Muscle of leg (tissue), 11 donors: Measurements from ENCODE around the gene EP400. TPM values are rescaled to one million over a fixed set of nuclear protein-coding genes. Genes with fewer than 3 reads are reported as not detected.
A peak's percentile ranks its signal among the peaks of the same experiment; 100 is the strongest.
"Not testable (repeated sequence)": the region's sequence is repeated elsewhere in the genome, so short reads cannot be mapped to it uniquely, and the experiment has no call there.

Experiments used
- DNase-seq: peaks from one replicate; pipeline ENCODE4 v3.0.0; 2013
- H3K27ac ChIP-seq: one replicate; pipeline ENCODE4 v1.5.1; 2013; ENCODE audit warnings: mild to moderate bottlenecking, low read length, control low read depth
- H3K27me3 ChIP-seq: one replicate; pipeline ENCODE4 v1.6.1; 2013; ENCODE audit warnings: low read length; ENCODE audit not compliant: control insufficient read depth, insufficient read depth
- H3K36me3 ChIP-seq: one replicate; pipeline ENCODE4 v1.6.1; 2013; ENCODE audit warnings: low read length; ENCODE audit not compliant: control insufficient read depth, insufficient read depth
- H3K4me1 ChIP-seq: one replicate; pipeline ENCODE4 v1.6.1; 2013; ENCODE audit warnings: low read length; ENCODE audit not compliant: control insufficient read depth, insufficient read depth
- H3K4me3 ChIP-seq: one replicate; pipeline ENCODE4 v1.5.1; 2013; ENCODE audit warnings: low read length, control low read depth
- H3K9me3 ChIP-seq: replicated peaks from 2 replicates; pipeline ENCODE4 v1.6.1; 2013; ENCODE audit warnings: low read depth, low read length; ENCODE audit not compliant: control insufficient read depth
- WGBS: methylation state at CpG from one replicate; pipeline ENCODE4 v1.1.5; 2013; ENCODE audit warnings: missing lambda C conversion rate; ENCODE audit not compliant: insufficient coverage; 5-methylcytosine and 5-hydroxymethylcytosine counted together
- polyA plus RNA-seq, 8 donors: library from polyadenylated mRNA; unstranded; fragments of 120-200 nt; gene quantifications; one replicate each; pipeline versions ENCODE4 v1.2.1 to v1.2.3, GENCODE V29; 2013; ENCODE audit warnings: inconsistent platforms in 1 of 8, low replicate concordance in 1 of 8; ENCODE audit not compliant: insufficient read length in 8 of 8, insufficient read depth in 1 of 8
- total RNA-seq: library from RNA; stranded (reverse); fragments of 120-200 nt; gene quantifications from one replicate; pipeline ENCODE4 v1.2.4, GENCODE V29; 2013

Gene EP400
- total and polyA plus RNA-seq, 9 donors, result 9.0 to 30.5 (median 22.7) TPM

DNA sequence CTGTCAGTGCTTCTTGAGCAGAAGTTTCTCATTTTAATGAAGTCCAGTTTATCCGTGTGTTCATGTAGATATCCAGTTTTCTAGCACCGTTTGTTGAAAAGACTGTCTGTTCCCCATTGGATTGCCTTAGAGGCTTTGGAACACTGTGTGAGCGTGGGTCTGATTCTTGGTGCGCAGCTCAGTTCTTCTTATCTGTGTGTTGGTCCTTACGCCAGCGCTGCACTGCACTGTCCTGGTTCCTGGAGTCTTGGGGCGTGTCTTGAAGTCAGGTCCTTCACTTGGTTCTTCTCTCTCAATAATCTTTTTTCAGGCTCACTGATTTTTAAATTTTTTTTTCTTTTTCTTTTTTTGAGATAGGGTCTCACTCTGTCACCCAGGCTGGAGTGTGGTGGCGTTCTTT, 25.5 kb downstream of the EP400 start:
- WGBS, result 98% methylated on average over 7 of the region's 8 CpGs
- Histone ChIP-seq H3K4me3 (no peak overlapping the region), H3K4me1 (no peaks in the 10 kb centered on the region), H3K9me3 (no peaks in the 10 kb centered on the region), H3K36me3 (peaks cover 10% of the 10 kb centered on the region), H3K27me3 (no peaks in the 10 kb centered on the region), H3K27ac (no peak overlapping the region)
- DNase-seq, result no peak

DNA sequence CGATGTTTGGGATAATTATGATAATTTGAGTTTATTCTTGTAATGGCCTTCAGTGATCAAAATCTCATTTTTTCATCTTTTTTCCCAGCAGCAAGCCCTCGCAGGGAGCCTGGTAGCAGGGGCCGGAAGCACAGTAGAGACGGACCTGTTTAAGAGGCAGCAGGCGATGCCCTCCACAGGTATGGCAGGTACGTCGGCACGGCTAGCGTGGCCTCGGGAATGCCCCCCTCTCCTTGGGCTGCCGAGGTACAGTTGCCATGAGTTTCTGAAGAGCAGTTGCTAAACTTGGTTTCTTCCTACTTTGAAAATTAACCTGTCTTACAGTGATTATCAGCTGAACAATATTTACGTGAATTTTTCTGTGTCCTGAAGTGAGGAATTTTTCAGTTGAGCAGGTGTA, 29.9 kb downstream of the EP400 start:
- peaks cover 48% of the 10 kb centered on the region for H3K36me3 ChIP-seq
- no peaks in the 10 kb centered on the region for H3K9me3 ChIP-seq
- no peak for DNase-seq
- 96% methylated on average over 9 of the region's 12 CpGs for WGBS
- no peak overlapping the region for H3K4me3 ChIP-seq
- H3K27ac ChIP-seq, result no peak overlapping the region
- H3K4me1 ChIP-seq, result no peaks in the 10 kb centered on the region
- H3K27me3 ChIP-seq, result no peaks in the 10 kb centered on the region

DNA sequence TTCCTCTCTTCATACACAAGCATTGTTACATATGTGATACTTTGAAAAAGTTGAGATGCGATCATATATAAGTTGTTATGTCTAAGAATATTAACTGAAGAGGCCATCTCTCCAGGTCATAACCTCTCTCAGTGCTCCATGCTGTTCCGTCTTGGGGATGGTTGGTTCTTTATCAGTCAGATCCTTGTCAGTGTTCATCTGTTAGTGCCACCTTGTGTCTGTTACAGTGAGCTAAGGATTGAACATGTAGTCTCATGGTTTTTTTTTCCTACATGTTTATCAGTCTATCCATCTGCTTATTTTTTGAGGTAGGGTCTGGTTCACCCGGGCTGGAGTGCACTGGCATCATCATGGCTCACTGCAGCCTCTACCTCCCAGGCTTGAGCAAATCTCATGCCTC, 30.5 kb downstream of the EP400 start:
- Histone ChIP-seq H3K27ac (no peak overlapping the region), H3K36me3 (peaks cover 51% of the 10 kb centered on the region), H3K4me3 (no peak overlapping the region), H3K27me3 (no peaks in the 10 kb centered on the region), H3K9me3 (no peaks in the 10 kb centered on the region), H3K4me1 (no peaks in the 10 kb centered on the region)
- no peak for DNase-seq
- no CpG with 5 or more reads among the region's 3 CpGs for WGBS

DNA sequence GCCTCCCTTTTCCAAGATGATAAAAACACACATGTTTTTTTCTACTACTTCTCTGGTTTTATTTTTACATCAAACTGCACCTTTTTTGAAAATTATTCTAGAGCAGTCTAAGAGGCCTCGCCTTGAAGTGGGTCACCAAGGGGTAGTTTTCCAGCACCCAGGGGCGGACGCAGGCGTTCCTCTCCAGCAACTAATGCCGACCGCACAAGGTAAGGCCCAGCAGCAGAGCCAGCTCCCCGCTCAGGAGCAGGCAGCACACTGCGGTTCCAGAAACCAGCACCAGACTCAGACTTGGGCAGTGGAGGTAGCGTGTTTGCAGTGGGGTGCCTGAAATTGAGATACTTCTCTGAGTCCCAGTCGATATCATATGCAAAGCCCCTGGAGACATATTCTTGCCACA, 31.6 kb downstream of the EP400 start:
- no peaks in the 10 kb centered on the region for H3K27me3 ChIP-seq
- no peak overlapping the region for H3K27ac ChIP-seq
- DNase-seq, result no peak
- peaks cover 60% of the 10 kb centered on the region for H3K36me3 ChIP-seq
- H3K4me3 ChIP-seq, result no peak overlapping the region
- WGBS, result 81% methylated on average over 9 of the region's 10 CpGs
- no peaks in the 10 kb centered on the region for H3K4me1 ChIP-seq
- no peaks in the 10 kb centered on the region for H3K9me3 ChIP-seq

DNA sequence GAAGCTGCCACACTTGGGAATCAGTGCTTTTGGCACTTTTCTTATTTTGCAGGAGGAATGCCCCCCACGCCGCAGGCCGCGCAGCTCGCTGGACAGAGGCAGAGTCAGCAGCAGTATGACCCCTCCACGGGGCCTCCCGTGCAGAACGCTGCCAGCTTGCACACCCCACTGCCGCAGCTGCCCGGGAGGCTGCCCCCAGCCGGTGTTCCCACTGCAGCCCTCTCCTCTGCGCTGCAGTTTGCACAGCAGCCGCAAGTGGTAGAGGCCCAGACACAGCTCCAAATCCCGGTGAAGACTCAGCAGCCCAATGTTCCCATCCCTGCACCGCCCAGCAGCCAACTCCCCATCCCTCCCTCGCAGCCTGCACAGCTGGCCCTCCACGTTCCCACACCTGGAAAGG, 32.3 kb downstream of the EP400 start:
- no peak overlapping the region for H3K4me3 ChIP-seq
- peaks cover 67% of the 10 kb centered on the region for H3K36me3 ChIP-seq
- H3K27me3 ChIP-seq, result no peaks in the 10 kb centered on the region
- H3K4me1 ChIP-seq, result no peaks in the 10 kb centered on the region
- no peak overlapping the region for H3K27ac ChIP-seq
- DNase-seq, result no peak
- WGBS, result 96% methylated on average over 12 of the region's 17 CpGs
- no peaks in the 10 kb centered on the region for H3K9me3 ChIP-seq

DNA sequence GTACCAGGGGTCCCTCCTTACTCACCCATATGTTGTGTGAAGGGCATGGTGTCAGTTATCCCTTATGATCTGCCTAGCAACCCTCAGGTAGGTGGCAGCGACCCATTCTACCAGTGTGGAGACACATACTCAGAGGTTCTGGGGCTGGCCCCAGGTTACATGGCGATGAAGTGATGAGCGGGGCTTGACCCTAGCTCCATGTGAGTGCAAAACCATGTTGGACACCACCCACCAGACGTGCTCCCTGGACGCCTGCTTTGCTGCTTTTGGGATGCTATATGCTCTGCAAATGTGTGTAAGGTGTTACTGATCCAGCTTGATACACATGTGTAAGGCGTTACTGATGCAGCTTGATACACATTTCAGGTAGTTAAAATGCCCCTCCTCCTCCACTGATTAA, 33.3 kb downstream of the EP400 start:
- 95% methylated on average over 4 of the region's 6 CpGs for WGBS
- Histone ChIP-seq H3K9me3 (no peaks in the 10 kb centered on the region), H3K4me3 (no peak overlapping the region), H3K36me3 (peaks cover 75% of the 10 kb centered on the region), H3K4me1 (no peaks in the 10 kb centered on the region), H3K27ac (no peak overlapping the region), H3K27me3 (no peaks in the 10 kb centered on the region)
- DNase-seq, result no peak

DNA sequence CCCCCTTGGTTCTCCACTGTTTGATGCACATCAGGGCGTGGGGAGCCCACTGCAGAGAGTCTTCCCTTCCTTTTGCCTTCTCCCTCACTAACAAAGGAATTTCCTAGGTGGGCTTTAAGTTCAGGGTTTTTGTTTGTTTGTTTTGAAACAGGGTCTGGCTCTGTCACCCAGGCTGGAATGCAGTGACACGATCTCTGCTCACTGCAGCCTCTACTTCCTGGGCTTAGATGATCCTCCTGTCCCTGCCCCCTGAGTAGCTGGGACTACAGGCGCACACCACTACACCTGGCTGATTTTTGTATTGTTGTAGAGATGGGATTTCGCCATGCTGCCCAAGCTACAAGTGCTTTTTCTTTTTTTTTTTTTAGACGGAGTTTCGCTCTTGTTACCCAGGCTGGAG, 33.8 kb downstream of the EP400 start:
- Histone ChIP-seq H3K4me1 (peaks cover 1% of the 10 kb centered on the region), H3K36me3 (peaks cover 79% of the 10 kb centered on the region), H3K4me3 (no peak overlapping the region), H3K9me3 (no peaks in the 10 kb centered on the region), H3K27ac (no peak overlapping the region), H3K27me3 (no peaks in the 10 kb centered on the region)
- no peak for DNase-seq
- WGBS, result 100% methylated on average over 1 of the region's 6 CpGs

DNA sequence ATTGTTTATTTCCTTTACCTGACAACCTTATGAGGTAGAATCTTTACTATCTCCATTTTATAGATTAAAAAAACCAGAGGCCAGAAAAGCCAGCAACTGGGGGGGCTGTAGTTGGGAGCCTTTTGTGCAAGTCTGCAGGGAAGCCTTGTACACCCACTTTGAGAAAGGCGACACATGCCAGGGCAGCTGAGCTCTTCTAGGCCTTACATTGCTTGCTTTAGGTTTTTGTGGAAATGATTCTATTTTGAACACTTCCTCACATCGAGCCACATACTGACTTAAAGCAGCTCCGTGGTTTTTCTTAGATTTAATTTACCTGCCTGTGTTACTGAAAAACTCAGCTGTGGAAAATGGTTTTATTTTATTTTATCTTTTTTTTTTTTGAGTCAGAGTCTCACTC, 34.6 kb downstream of the EP400 start:
- H3K36me3 ChIP-seq, result peaks cover 84% of the 10 kb centered on the region
- H3K27me3 ChIP-seq, result no peaks in the 10 kb centered on the region
- H3K9me3 ChIP-seq, result no peaks in the 10 kb centered on the region
- H3K4me3 ChIP-seq, result no peak overlapping the region
- peaks cover 5% of the 10 kb centered on the region for H3K4me1 ChIP-seq
- H3K27ac ChIP-seq, result no peak overlapping the region
- peak; percentile 11 for DNase-seq
- no CpG with 5 or more reads among the region's 3 CpGs for WGBS

DNA sequence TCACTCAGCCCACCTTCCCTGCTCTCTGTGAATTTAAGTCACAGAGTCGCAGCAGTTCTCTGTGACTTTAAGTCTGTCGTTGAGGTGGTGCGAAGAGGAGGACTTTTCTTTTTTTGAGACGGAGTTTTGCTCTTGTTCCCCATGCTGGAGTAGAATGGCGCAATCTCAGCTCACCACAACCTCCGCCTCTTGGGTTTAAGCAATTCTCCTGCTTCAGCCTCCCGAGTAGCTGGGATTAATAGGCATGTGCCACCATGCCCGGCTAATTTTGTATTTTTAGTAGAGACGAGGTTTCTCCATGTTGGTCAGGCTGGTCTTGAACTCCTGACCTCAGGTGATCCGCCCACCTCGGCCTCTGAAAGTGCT, 35.8 kb downstream of the EP400 start:
- H3K27me3 ChIP-seq, H3K4me1 ChIP-seq, H3K27ac ChIP-seq, H3K4me3 ChIP-seq, H3K9me3 ChIP-seq: not testable (repeated sequence)
- DNase-seq, result peak; percentile 18
- WGBS, result 93% methylated on average over 5 of the region's 11 CpGs
- peaks cover 82% of the 10 kb centered on the region for H3K36me3 ChIP-seq

DNA sequence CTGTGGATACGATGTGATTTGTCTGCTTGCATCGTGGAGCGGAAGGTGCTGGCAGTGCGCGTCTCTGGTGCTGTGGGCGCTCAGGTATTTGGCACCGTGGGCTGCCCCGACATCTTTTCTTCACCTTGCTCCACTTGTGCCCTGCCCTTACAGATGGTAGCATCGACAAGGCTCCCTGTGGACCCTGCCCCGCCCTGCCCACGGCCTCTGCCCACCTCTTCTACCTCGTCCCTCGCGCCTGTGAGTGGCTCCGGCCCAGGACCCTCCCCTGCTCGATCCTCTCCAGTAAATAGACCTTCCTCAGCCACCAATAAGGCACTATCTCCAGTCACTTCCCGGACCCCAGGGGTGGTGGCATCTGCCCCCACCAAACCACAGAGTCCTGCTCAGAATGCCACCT, 36.6 kb downstream of the EP400 start:
- DNase-seq, result no peak
- H3K36me3 ChIP-seq, result peaks cover 83% of the 10 kb centered on the region
- 95% methylated on average over 15 of the region's 17 CpGs for WGBS
- H3K9me3 ChIP-seq, result no peaks in the 10 kb centered on the region
- no peak overlapping the region for H3K27ac ChIP-seq
- H3K4me1 ChIP-seq, result peaks cover 5% of the 10 kb centered on the region
- no peaks in the 10 kb centered on the region for H3K27me3 ChIP-seq
- no peak overlapping the region for H3K4me3 ChIP-seq

DNA sequence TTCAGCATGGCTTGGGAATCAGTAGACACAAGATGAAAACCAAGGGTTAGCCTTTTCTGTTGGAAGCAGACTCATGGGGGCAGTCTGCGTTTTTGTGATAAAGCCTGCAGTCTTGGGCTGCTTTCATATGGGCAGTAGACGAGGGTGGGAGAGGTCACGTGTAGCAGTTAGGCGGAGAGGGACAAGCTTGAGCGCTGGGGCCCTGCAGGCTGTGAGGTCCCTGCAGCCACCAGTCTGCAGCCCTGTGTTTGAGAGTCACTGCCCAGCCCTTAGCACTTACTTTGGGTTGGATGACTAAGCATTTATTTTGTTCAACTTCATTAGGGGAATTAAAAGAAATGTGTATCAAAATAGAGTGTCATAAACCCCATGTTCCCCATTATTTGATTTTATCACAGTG, 37.2 kb downstream of the EP400 start:
- no peak for DNase-seq
- 85% methylated on average over 4 of the region's 5 CpGs for WGBS
- H3K27ac ChIP-seq, result no peak overlapping the region
- no peaks in the 10 kb centered on the region for H3K9me3 ChIP-seq
- H3K27me3 ChIP-seq, result no peaks in the 10 kb centered on the region
- H3K4me3 ChIP-seq, result no peak overlapping the region
- H3K36me3 ChIP-seq, result peaks cover 80% of the 10 kb centered on the region
- H3K4me1 ChIP-seq, result peaks cover 5% of the 10 kb centered on the region
